ENCODE measurements around the gene DCAF4.

- TF ChIP-seq, protein P1, sequence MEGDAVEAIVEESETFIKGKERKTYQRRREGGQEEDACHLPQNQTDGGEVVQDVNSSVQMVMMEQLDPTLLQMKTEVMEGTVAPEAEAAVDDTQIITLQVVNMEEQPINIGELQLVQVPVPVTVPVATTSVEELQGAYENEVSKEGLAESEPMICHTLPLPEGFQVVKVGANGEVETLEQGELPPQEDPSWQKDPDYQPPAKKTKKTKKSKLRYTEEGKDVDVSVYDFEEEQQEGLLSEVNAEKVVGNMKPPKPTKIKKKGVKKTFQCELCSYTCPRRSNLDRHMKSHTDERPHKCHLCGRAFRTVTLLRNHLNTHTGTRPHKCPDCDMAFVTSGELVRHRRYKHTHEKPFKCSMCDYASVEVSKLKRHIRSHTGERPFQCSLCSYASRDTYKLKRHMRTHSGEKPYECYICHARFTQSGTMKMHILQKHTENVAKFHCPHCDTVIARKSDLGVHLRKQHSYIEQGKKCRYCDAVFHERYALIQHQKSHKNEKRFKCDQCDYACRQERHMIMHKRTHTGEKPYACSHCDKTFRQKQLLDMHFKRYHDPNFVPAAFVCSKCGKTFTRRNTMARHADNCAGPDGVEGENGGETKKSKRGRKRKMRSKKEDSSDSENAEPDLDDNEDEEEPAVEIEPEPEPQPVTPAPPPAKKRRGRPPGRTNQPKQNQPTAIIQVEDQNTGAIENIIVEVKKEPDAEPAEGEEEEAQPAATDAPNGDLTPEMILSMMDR (IDR thresholded peaks at IDR 0.05), result no peak
- no peak for TF ChIP-seq POLR2A (IDR thresholded peaks at IDR 0.05)
Measured at GRCh38 chr14:72941286-72941985, 15.2 kb downstream of the DCAF4 start.

All from thyroid gland (tissue), 4 donors.